SH-SY5Y (cell line): Measurements from ENCODE around the gene DIRAS2.

ENCODE experiments used
- GATA2 ChIP-seq: IDR thresholded peaks from 2 replicates; pipeline ENCODE4 v1.6.1; 2011; ENCODE audit warnings: mild to moderate bottlenecking, low read depth, low read length
- GATA3 ChIP-seq: IDR thresholded peaks from 2 replicates; pipeline ENCODE4 v1.6.1; 2011; ENCODE audit warnings: low read depth, mild to moderate bottlenecking, low read length, moderate library complexity

DNA sequence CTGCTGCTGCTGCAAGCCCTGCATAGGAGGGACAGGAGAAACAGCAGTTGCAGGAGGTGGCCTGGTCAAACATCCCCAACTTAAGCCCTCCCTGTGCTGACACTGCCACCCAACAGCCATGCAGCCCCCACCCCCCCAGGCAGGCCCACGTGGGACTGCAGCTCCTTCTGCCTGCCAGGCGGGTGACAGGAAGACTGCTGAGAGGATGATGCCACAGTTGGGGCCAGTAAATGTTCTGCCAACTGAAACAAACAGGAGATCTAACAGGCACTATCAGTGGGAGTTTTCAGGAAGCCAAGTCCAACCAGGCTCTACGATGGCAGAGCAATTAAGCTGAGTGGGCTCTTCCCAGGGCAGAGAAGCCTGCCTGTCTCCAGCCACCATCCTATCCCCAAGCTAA is 31.1 kb downstream of the DIRAS2 start:
- TF ChIP-seq GATA3 (no peak), GATA2 (no peak)
